Liver (tissue), 9 donors: ENCODE results near the gene CNTN2. TPM values are rescaled to one million over a fixed set of nuclear protein-coding genes. Genes with fewer than 3 reads are reported as not detected.

Experiments used
- DNase-seq: peaks from one replicate; pipeline ENCODE4 v3.0.0-alpha.2; 2017; ENCODE audit warnings: low spot score
- H3K27ac ChIP-seq, 2 donors: one replicate each; pipeline ENCODE4 v1.7.0; 2013; ENCODE audit warnings: inconsistent platforms in 2 of 2, low read length in 2 of 2, control low read depth in 1 of 2, low read depth in 1 of 2, mild to moderate bottlenecking in 1 of 2
- H3K27me3 ChIP-seq, 4 donors: one replicate each; pipeline versions ENCODE4 v1.6.1 to v1.7.0; 2013; ENCODE audit warnings: low read length in 3 of 4, inconsistent platforms in 1 of 4, mild to moderate bottlenecking in 1 of 4, moderate library complexity in 1 of 4; ENCODE audit not compliant: control insufficient read depth in 4 of 4, insufficient read depth in 4 of 4
- H3K36me3 ChIP-seq, 4 donors: one replicate each; pipeline versions ENCODE4 v1.6.1 to v1.7.0; 2013; ENCODE audit warnings: low read length in 3 of 4, mild to moderate bottlenecking in 3 of 4, low read depth in 1 of 4, moderate library complexity in 1 of 4; ENCODE audit not compliant: control insufficient read depth in 4 of 4, insufficient read depth in 3 of 4
- H3K4me1 ChIP-seq, 4 donors: one replicate each; pipeline versions ENCODE4 v1.6.1 to v1.7.0; 2013; ENCODE audit warnings: low read length in 3 of 4, mild to moderate bottlenecking in 3 of 4, moderate library complexity in 1 of 4; ENCODE audit not compliant: control insufficient read depth in 4 of 4, insufficient read depth in 4 of 4
- H3K4me3 ChIP-seq, 3 donors: one replicate each; pipeline versions ENCODE4 v1.6.1 to v1.7.0; 2013; ENCODE audit warnings: low read length in 3 of 3, control low read depth in 1 of 3, low read depth in 1 of 3, mild to moderate bottlenecking in 1 of 3
- H3K9ac ChIP-seq, 2 donors: one replicate each; pipeline ENCODE4 v1.7.0; 2013; ENCODE audit warnings: low read length in 2 of 2, mild to moderate bottlenecking in 2 of 2, moderate library complexity in 2 of 2, control low read depth in 1 of 2, low read depth in 1 of 2
- H3K9me3 ChIP-seq, 4 donors: one replicate each; pipeline versions ENCODE4 v1.6.1 to v1.7.0; 2013; ENCODE audit warnings: low read length in 3 of 4; ENCODE audit not compliant: control insufficient read depth in 4 of 4
- ATF3 ChIP-seq: IDR thresholded peaks from 2 replicates; pipeline ENCODE4 v1.6.1; 2016; ENCODE audit warnings: antibody characterized with exemption
- CTCF ChIP-seq: fragments of 150-350 bp; IDR thresholded peaks from 2 replicates; pipeline ENCODE4 v1.5.1; 2017; ENCODE audit warnings: improper control_type of control experiment, low read depth, low read length; ENCODE audit not compliant: missing input control
- EGR1 ChIP-seq, 2 donors: IDR thresholded peaks; 2 replicates each; pipeline ENCODE4 v1.6.1; 2016 to 2018; ENCODE audit warnings: antibody characterized with exemption in 2 of 2, low read depth in 2 of 2
- FOXA2 ChIP-seq: IDR thresholded peaks from 2 replicates; pipeline ENCODE4 v1.6.1; 2016; ENCODE audit warnings: antibody characterized with exemption
- GABPA ChIP-seq, 2 donors: IDR thresholded peaks in 1 of 2; conservative IDR thresholded peaks in 1 of 2; 2 replicates each; pipeline ENCODE4 v1.6.1; 2016; ENCODE audit warnings: antibody characterized with exemption in 2 of 2, mild to moderate bottlenecking in 1 of 2, moderate library complexity in 1 of 2
- HNF4A ChIP-seq, 2 donors: conservative IDR thresholded peaks; 2 replicates each; pipeline ENCODE4 v1.6.1; 2016; ENCODE audit warnings: antibody characterized with exemption in 2 of 2, mild to moderate bottlenecking in 2 of 2
- HNF4G ChIP-seq: IDR thresholded peaks from 2 replicates; pipeline ENCODE4 v1.6.1; 2016; ENCODE audit warnings: antibody characterized with exemption
- JUND ChIP-seq, 2 donors: IDR thresholded peaks; 2 replicates each; pipeline ENCODE4 v1.6.1; 2016; ENCODE audit warnings: antibody characterized with exemption in 2 of 2
- NR2F2 ChIP-seq: IDR thresholded peaks from 2 replicates; pipeline ENCODE4 v1.6.1; 2016; ENCODE audit warnings: antibody characterized with exemption
- RAD21 ChIP-seq, 2 donors: IDR thresholded peaks; 2 replicates each; pipeline ENCODE4 v1.6.1; 2016; ENCODE audit warnings: antibody characterized with exemption in 2 of 2, mild to moderate bottlenecking in 2 of 2
- RXRA ChIP-seq, 2 donors: IDR thresholded peaks; 2 replicates each; pipeline ENCODE4 v1.6.1; 2017 to 2018; ENCODE audit warnings: antibody characterized with exemption in 2 of 2, mild to moderate bottlenecking in 1 of 2
- SP1 ChIP-seq: IDR thresholded peaks from 2 replicates; pipeline ENCODE4 v1.6.1; 2018; ENCODE audit warnings: antibody characterized with exemption, mild to moderate bottlenecking
- TAF1 ChIP-seq: conservative IDR thresholded peaks from 2 replicates; pipeline ENCODE4 v1.6.1; 2016; ENCODE audit warnings: antibody characterized with exemption, mild to moderate bottlenecking
- ZBTB33 ChIP-seq: IDR thresholded peaks from 2 replicates; pipeline ENCODE4 v1.6.1; 2016; ENCODE audit warnings: antibody characterized with exemption
- WGBS: extraction: QIAGEN DNeasy Blood & Tissue Kit; methylation state at CpG from one replicate; pipeline ENCODE4 v1.1.7; 2013; 5-methylcytosine and 5-hydroxymethylcytosine counted together
- polyA plus RNA-seq, 2 donors: library from polyadenylated mRNA; stranded (reverse) in 1 of 2; unstranded in 1 of 2; fragments of 200-250 nt in 1 of 2; fragments of >200 nt in 1 of 2; fragmentation: Nextera tagmentation in 1 of 2; extraction: Ambion mirVana in 1 of 2; gene quantifications; one replicate each; pipeline versions ENCODE4 v1.2.1 to v1.2.3, GENCODE V29; 2013 to 2015
- total RNA-seq, 2 donors: library from RNA; depleted of rRNA; stranded (reverse); fragments of >200 nt; gene quantifications; one replicate each; pipeline ENCODE4 v1.2.3, GENCODE V29; 2014
- donor health status: healthy.
- donor health status: healthy.
- donor health status: healthy.
- donor health status: healthy.
- donor health status: healthy.

Gene CNTN2
- total and polyA plus RNA-seq, 4 donors = 0.05 to 0.25 (median 0.17) TPM

GRCh38 chr1:205001162-205001561 is 41.9 kb upstream of the CNTN2 start:
- TF ChIP-seq FOXA2 = no peak
- TF ChIP-seq ATF3 = no peak
- no peak for TF ChIP-seq SP1
- no peak for TF ChIP-seq JUND (IDR thresholded peaks at IDR 0.05)
- no peak for TF ChIP-seq NR2F2
- TF ChIP-seq GABPA (IDR thresholded peaks at IDR 0.05 in 1 of 2, conservative IDR thresholded peaks at IDR 0.05 in 1 of 2) = no peak
- TF ChIP-seq CTCF = no peak
- TF ChIP-seq RXRA (IDR thresholded peaks at IDR 0.05) = no peak
- Histone ChIP-seq H3K4me3 (no peak overlapping the region), H3K4me1 (peaks cover 6 to 46% (median 34%) of the 10 kb centered on the region in 4 donors), H3K27ac (no peak overlapping the region), H3K9me3 (no peaks in the 10 kb centered on the region), H3K36me3 (no peaks in the 10 kb centered on the region), H3K27me3 (no peaks in the 10 kb centered on the region), H3K9ac (no peak overlapping the region)
- 96% methylated on average over 14 of the region's 14 CpGs for WGBS
- no peak for DNase-seq

GRCh38 chr1:205002705-205003104 is 40.3 kb upstream of the CNTN2 start:
- Histone ChIP-seq H3K4me1 (peaks cover 6 to 42% (median 33%) of the 10 kb centered on the region in 4 donors), H3K4me3 (no peak overlapping the region), H3K27ac (no peak overlapping the region), H3K9me3 (no peaks in the 10 kb centered on the region), H3K36me3 (no peaks in the 10 kb centered on the region), H3K27me3 (no peaks in the 10 kb centered on the region), H3K9ac (no peak overlapping the region)
- no peak for DNase-seq
- WGBS = 85% methylated on average over 7 of the region's 7 CpGs
- TF ChIP-seq TAF1 (no peak), HNF4G (no peak), JUND (IDR thresholded peaks at IDR 0.05) (no peak), ZBTB33 (no peak), HNF4A (conservative IDR thresholded peaks at IDR 0.05) (no peak), EGR1 (IDR thresholded peaks at IDR 0.05; ENCODE audit: low read depth in 2 of 2) (no peak), ATF3 (no peak), SP1 (no peak), RXRA (IDR thresholded peaks at IDR 0.05) (no peak), NR2F2 (no peak), RAD21 (IDR thresholded peaks at IDR 0.05) (no peak), FOXA2 (no peak), GABPA (IDR thresholded peaks at IDR 0.05 in 1 of 2, conservative IDR thresholded peaks at IDR 0.05 in 1 of 2) (no peak)
